ENCODE measurements around the gene ANKRD52. TPM values are rescaled to one million over a fixed set of nuclear protein-coding genes. Genes with fewer than 3 reads are reported as not detected.

Gene ANKRD52
- 10 to 100 TPM in 1 of 2 donors, 1 to 10 TPM in 1; 8.3 to 13.6 TPM for total RNA-seq
- 10 to 100 TPM in 1 of 2 donors, 1 to 10 TPM in 1; 5.4 to 10.3 TPM for polyA plus RNA-seq

DNA sequence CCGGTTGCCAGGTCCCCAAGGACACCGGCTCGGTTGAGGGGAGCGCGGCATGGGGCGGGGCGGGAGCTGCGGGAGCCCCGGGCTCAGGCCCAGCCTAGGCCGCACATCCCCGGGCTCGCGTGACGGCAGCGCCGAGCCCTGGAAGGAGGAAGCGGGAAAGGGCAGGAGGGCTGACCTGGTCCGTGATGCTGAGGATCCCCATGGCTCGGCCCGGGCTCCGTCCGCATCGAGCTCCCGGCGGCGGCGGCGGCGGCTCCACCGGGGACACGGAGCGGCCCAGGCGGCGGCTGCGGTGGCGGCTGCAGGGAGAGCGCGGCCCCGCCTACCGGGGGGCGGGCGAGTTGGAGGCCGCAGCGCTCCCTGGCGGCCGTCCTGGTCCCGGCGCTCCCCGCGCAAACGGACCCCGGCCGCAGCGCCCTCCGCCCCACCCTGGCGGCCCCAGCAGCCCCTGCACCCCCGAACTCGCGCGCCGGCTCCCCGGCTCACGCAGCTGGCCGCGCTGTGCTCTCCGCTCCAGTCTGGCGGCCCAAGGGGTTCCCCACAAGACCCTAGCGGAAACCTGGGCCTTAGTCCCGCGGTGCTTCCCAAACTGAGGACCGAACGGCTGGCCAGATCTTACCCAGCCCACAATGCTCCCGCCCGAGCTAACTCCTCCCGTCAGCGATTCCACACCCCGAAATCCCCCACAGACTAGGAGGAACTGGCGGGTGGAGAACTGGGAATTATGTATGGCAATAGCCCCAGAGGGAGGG is at the start of gene ANKRD52:
ANKRD52 (minus strand) TSS at position 317 of the 752 bp plus-strand sequence; CDS start at position 202, 115 bp downstream.
- Histone ChIP-seq H3K27me3 (ENCODE audit: control insufficient read depth in 4 of 4, insufficient read depth in 4 of 4, low read length in 3 of 4) (no peaks in the 10 kb centered on the region), H3K9me3 (ENCODE audit: control insufficient read depth in 4 of 4, low read length in 3 of 4) (no peaks in the 10 kb centered on the region), H3K4me1 (ENCODE audit: control insufficient read depth in 4 of 4, insufficient read depth in 4 of 4, low read length in 3 of 4) (peaks cover 1 to 20% (median 15%) of the 10 kb centered on the region in 4 donors), H3K9ac (ENCODE audit: low read depth in 1 of 2, low read length in 2 of 2) (peak within 1 kb of the TSS; percentile 52 to 69), H3K4me3 (ENCODE audit: low read depth in 1 of 3, low read length in 3 of 3) (peak within 1 kb of the TSS; percentile 62 to 83 (median 81)), H3K27ac (ENCODE audit: low read depth in 1 of 2, low read length in 2 of 2) (peak within 1 kb of the TSS; percentile 63 to 66), H3K36me3 (ENCODE audit: control insufficient read depth in 4 of 4, insufficient read depth in 3 of 4, low read depth in 1 of 4, low read length in 3 of 4) (peaks cover 6 to 21% (median 13%) of the 10 kb centered on the region in 4 donors)
- under 1% methylated on average over 78 of the region's 78 CpGs for WGBS
- peak; percentile 86 for DNase-seq (ENCODE audit: low spot score)
- TF ChIP-seq SP1 (IDR thresholded peaks at IDR 0.05) (no peak), CTCF (IDR thresholded peaks at IDR 0.05; ENCODE audit: low read depth, low read length, missing input control) (peak; percentile 66), RAD21 (IDR thresholded peaks at IDR 0.05) (peak; percentile 5 to 19), GABPA (IDR thresholded peaks at IDR 0.05 in 1 of 2, conservative IDR thresholded peaks at IDR 0.05 in 1 of 2) (no peak), FOXA2 (IDR thresholded peaks at IDR 0.05) (no peak), NR2F2 (IDR thresholded peaks at IDR 0.05) (no peak)

DNA sequence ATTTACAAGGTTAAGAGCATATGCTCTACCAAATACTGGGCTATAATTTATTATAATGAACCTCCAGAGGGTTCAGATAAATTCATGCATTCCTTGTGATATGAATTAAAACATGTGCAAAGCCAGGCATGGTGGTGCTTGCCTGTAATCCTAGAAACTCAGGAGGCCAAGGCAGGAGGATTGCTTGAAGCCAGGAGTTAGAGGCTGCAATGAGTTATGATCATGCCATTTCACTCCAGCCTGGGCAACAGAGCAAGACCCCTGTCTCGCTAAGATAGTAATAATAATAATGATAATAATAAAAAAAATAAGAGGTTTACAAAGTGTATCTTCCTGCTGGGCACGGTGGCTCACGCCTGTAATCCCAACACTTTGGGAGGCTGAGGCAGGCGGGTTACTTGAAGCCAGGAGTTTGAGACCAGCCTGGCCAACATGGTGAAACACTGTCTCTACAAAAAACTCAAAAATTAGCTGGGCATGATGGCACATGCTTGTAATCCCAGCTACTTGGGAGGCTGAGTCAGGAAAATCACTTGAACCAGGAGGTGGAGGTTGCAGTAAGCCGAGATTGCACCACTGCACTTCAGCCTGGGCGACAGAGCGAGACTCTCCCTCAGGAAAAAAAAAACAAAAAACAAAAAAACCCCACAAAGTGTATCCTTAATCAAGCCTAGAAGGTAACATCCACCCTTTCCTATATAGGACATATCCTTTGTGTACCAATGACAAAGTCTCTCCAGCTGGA is 49.2 kb upstream of the ANKRD52 start:
- no peak overlapping the region for H3K4me3 ChIP-seq (ENCODE audit: low read depth in 1 of 3, low read length in 3 of 3)
- H3K27ac ChIP-seq (ENCODE audit: low read depth in 1 of 2, low read length in 2 of 2), result no peak overlapping the region
- H3K27me3 ChIP-seq (ENCODE audit: control insufficient read depth in 4 of 4, insufficient read depth in 4 of 4, low read length in 3 of 4), result no peaks in the 10 kb centered on the region
- TF ChIP-seq MAX (IDR thresholded peaks at IDR 0.05) (no peak), FOXA1 (IDR thresholded peaks at IDR 0.05) (no peak), HNF4G (IDR thresholded peaks at IDR 0.05) (no peak), HNF4A (conservative IDR thresholded peaks at IDR 0.05) (no peak), YY1 (IDR thresholded peaks at IDR 0.05) (no peak), NR2F2 (IDR thresholded peaks at IDR 0.05) (no peak), RXRA (IDR thresholded peaks at IDR 0.05) (no peak)
- TF ChIP-seq, protein P1, sequence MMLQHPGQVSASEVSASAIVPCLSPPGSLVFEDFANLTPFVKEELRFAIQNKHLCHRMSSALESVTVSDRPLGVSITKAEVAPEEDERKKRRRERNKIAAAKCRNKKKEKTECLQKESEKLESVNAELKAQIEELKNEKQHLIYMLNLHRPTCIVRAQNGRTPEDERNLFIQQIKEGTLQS (IDR thresholded peaks at IDR 0.05), result no peak
- peaks cover 9 to 26% (median 18%) of the 10 kb centered on the region in 4 donors for H3K36me3 ChIP-seq (ENCODE audit: control insufficient read depth in 4 of 4, insufficient read depth in 3 of 4, low read depth in 1 of 4, low read length in 3 of 4)
- H3K9ac ChIP-seq (ENCODE audit: low read depth in 1 of 2, low read length in 2 of 2), result no peak overlapping the region
- H3K9me3 ChIP-seq (ENCODE audit: control insufficient read depth in 4 of 4, low read length in 3 of 4), result no peaks in the 10 kb centered on the region
- 96% methylated on average over 7 of the region's 7 CpGs for WGBS
- DNase-seq (ENCODE audit: low spot score), result no peak
- H3K4me1 ChIP-seq (ENCODE audit: control insufficient read depth in 4 of 4, insufficient read depth in 4 of 4, low read length in 3 of 4), result peaks cover 1 to 30% (median 19%) of the 10 kb centered on the region in 4 donors

Measured in liver (tissue), 9 donors.